Right atrium auricular region (tissue), 2 donors: ENCODE measurements around the gene EPHB3. TPM values are rescaled to one million over a fixed set of nuclear protein-coding genes. Genes with fewer than 3 reads are reported as not detected.

Experiments
- DNase-seq: peaks from one replicate; pipeline ENCODE4 v3.0.0-alpha.2; 2019; ENCODE audit warnings: low spot score
- H3K27ac ChIP-seq, 2 donors: fragments of 200-600 bp; sonication (generic); 1 replicate in 1 of 2; 2 replicates in 1 of 2; pipeline ENCODE4 v1.5.1; 2016 to 2019
- H3K27me3 ChIP-seq, 2 donors: fragments of 200-600 bp; sonication (generic); one replicate each; pipeline versions ENCODE4 v1.5.1 to v1.6.0; 2017 to 2019
- H3K36me3 ChIP-seq: fragments of 200-600 bp; sonication (generic); one replicate; pipeline ENCODE4 v1.5.1; 2016
- H3K4me1 ChIP-seq, 2 donors: fragments of 200-600 bp; sonication (generic); one replicate each; pipeline versions ENCODE4 v1.5.1 to v1.6.0; 2017 to 2019
- H3K4me3 ChIP-seq, 2 donors: fragments of 200-600 bp; sonication (generic); 1 replicate in 1 of 2; 2 replicates in 1 of 2; pipeline ENCODE4 v1.5.1; 2017 to 2019; ENCODE audit warnings: mild to moderate bottlenecking in 1 of 2, moderate library complexity in 1 of 2
- H3K9me3 ChIP-seq, 2 donors: fragments of 200-600 bp; sonication (generic); one replicate each; pipeline ENCODE4 v1.5.1; 2019
- total RNA-seq, 2 donors: library from RNA; depleted of rRNA; stranded (reverse); fragments of >200 nt; gene quantifications; one replicate each; pipeline ENCODE4 v1.1.0, GENCODE V29; 2016
- TF ChIP-seq, protein P1 (sequence below), 2 donors: fragments of 200-600 bp; sonication (generic); IDR thresholded peaks; one replicate each; pipeline ENCODE4 v1.5.1; 2019; ENCODE audit warnings: antibody characterized with exemption in 2 of 2

Gene EPHB3
- total RNA-seq, 2 donors from 2014 or later, result 2.1 to 5.1 TPM

DNA sequence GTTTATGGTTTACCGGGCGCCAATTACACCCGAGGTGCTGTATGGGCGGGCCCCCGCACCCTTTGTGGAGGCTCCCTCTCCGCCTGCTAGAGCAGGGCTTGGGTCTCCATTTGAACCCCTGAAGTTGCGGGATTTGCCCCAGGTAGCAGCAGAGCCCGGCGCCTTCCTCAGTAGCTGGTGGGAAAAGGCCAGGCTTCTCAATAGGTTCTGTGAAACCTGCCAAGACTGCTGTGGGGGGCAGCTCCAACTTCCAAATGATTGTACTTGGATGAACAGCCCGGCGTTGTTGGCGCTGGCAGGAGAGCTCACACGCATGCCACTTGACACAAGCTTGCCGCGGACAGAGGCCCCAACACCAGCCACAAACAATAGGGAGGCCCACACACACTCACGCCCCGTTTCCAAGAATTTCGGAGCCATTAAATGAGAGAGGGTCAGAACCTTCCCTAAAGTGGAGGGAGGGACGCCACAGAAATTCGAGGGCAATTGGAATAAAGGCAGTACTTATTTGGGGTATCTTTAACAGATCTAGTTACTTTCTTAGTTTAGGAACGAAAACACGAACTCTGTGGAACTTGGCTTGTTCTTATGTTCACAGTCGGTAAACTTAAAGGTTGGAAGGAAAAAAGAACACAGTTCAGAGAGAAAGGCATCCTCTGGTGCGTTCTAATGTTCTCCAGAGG is 1.4 kb downstream of the EPHB3 start:
- Histone ChIP-seq H3K27me3 (no peaks in the 10 kb centered on the region), H3K9me3 (no peaks in the 10 kb centered on the region), H3K36me3 (no peaks in the 10 kb centered on the region), H3K27ac (peak overlapping the region; percentile 29 to 62), H3K4me1 (peaks cover 0 to 38% of the 10 kb centered on the region in 2 donors), H3K4me3 (peak overlapping the region; percentile 43 to 73)
- TF ChIP-seq, protein P1, sequence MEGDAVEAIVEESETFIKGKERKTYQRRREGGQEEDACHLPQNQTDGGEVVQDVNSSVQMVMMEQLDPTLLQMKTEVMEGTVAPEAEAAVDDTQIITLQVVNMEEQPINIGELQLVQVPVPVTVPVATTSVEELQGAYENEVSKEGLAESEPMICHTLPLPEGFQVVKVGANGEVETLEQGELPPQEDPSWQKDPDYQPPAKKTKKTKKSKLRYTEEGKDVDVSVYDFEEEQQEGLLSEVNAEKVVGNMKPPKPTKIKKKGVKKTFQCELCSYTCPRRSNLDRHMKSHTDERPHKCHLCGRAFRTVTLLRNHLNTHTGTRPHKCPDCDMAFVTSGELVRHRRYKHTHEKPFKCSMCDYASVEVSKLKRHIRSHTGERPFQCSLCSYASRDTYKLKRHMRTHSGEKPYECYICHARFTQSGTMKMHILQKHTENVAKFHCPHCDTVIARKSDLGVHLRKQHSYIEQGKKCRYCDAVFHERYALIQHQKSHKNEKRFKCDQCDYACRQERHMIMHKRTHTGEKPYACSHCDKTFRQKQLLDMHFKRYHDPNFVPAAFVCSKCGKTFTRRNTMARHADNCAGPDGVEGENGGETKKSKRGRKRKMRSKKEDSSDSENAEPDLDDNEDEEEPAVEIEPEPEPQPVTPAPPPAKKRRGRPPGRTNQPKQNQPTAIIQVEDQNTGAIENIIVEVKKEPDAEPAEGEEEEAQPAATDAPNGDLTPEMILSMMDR (IDR thresholded peaks at IDR 0.05), result no peak
- no peak for DNase-seq

DNA sequence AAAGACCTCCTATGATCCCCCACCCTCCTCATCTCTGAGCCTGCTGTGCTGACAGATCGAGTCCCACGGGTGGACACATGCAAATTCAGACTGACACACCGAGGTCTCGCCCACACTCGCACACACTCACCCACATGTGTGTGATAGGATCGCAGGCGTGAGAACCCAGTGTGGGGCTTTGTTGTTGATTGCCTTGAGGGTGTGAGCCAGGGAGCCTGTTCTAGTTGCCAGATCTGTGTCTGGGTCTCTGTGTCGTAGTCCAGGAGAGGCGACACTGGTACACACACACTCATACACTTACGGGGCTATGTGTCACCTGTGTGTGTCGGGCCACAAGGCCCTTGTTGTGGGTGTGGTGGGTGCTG is 2.0 kb downstream of the EPHB3 start:
- Histone ChIP-seq H3K27me3 (no peaks in the 10 kb centered on the region), H3K4me3 (peak overlapping the region in 1 of 2 donors; percentile 73), H3K9me3 (no peaks in the 10 kb centered on the region), H3K27ac (peak overlapping the region; percentile 29 to 62), H3K36me3 (no peaks in the 10 kb centered on the region), H3K4me1 (peaks cover 0 to 43% of the 10 kb centered on the region in 2 donors)
- TF ChIP-seq, protein P1 (IDR thresholded peaks at IDR 0.05), result no peak
- DNase-seq, result no peak

DNA sequence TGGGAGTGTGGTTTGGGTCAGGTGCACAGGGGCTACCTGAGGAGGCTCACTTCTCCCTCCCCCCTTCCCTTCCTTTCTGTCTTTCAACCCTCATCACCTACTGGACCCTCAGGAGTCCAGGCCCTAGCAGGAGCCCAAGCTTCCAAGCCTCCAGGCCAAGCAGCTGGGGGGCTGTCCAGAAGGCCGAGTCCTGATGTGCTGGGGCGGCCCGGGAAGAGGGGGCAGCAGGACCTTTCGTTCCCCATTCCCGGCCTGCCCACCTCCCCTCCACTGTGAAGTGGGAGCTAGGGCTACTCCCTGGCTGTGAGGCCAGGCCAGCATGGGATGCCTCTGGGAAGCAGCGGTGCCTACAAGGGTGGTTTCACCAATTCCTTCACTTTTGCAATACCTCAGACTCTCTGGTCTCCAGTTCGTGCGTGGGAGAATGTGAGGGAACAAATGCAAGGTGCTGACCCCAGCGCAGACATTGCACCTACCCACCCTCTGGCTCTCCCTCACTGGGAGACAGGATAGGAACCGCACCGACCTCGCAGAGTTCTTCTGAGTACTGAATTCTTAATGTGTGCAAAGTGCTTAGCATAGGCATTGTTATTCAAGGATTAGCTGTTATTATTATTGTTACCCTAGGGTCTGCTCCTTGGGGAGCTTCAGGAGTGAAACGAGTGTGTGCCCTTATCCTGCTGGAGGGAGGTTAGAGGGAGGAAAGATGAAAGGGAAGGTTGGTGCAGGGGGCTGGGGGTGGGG is 2.5 kb downstream of the EPHB3 start:
- no peaks in the 10 kb centered on the region for H3K27me3 ChIP-seq
- H3K36me3 ChIP-seq, result no peaks in the 10 kb centered on the region
- peak overlapping the region; percentile 29 to 62 for H3K27ac ChIP-seq
- TF ChIP-seq, protein P1 (IDR thresholded peaks at IDR 0.05), result no peak
- no peaks in the 10 kb centered on the region for H3K9me3 ChIP-seq
- H3K4me1 ChIP-seq, result peaks cover 0 to 47% of the 10 kb centered on the region in 2 donors
- no peak overlapping the region for H3K4me3 ChIP-seq
- DNase-seq, result no peak

DNA sequence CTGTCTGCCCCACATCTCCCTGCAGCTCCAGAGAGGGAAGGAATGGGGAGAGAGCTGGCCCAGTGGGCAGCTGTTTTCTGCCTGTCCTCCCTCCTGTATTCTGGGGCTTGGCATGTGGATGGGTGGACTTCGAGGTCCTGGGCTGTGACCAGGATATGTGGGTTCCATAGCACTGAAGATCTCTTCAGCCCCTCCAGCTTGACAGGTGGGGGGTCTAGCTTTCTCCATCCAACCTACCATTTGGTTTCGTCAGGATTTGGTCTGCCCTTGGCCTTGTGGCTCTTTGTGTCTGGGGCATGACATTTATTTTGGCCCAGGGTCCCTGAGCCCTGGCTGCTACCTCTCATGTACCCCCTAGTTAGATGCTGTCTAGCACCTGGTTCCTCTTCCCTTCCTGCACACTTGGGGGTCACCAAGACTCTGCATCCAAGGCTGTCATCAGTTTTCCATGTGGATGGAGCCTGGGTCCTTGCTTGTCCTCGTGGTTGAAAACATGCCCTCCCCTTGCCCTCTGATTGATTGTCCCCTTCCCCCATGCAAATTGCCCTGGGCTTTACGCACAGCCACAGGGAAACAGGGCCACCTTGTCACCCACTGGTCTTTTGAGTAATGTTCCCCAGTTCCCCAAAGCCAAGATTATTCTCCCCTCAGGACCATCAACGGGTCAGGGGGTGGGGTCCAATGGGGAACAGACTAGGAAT is 3.2 kb downstream of the EPHB3 start:
- TF ChIP-seq, protein P1 (IDR thresholded peaks at IDR 0.05), result no peak
- H3K4me1 ChIP-seq, result peaks cover 0 to 54% of the 10 kb centered on the region in 2 donors
- H3K27ac ChIP-seq, result no peak overlapping the region
- no peak overlapping the region for H3K4me3 ChIP-seq
- no peak for DNase-seq
- H3K36me3 ChIP-seq, result no peaks in the 10 kb centered on the region
- H3K27me3 ChIP-seq, result no peaks in the 10 kb centered on the region
- no peaks in the 10 kb centered on the region for H3K9me3 ChIP-seq

DNA sequence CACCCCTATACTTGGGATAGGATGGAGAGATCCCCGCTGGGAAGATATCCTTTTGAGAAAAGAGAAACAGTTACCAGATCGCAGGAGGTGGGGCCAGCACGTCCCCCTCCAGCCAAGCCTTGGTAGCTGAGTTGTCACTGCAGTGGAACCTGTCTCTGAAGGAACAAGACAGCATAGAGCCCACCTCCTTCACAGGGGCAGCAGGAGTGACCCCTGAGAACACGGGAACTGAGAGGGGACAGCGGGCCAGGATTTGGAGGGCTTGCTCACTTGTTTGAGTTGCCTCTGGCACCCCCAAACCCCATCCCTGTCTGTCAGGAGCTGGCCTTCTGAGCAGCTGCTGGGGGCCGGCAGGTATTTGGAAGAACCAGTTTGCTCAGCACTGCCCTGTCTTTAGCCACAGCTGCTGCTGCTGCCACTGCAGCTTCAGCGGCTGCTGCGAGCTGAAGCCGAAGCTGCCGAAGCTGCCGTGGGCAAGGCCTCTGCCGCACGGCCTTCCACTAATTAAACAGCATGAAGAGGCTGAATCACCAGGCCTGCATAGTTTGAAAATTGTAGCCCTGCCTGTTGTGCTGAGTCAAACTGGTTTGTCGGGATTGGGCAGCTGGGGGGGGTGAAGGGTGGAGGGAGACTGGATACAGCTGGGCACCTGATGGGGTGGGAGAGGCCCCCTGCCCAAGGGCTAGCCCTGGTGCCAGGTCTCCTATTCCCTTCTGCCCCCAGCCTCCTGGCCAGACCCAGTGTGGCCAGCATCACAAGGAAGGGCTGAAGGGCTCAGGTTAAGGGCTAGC is 4.0 kb downstream of the EPHB3 start:
- H3K4me3 ChIP-seq, result no peak overlapping the region
- peak overlapping the region; percentile 45 to 70 for H3K27ac ChIP-seq
- peaks cover 0 to 50% of the 10 kb centered on the region in 2 donors for H3K4me1 ChIP-seq

More for the DNA sequence above, 4.0 kb downstream of the EPHB3 start:
- DNase-seq, result no peak
- no peaks in the 10 kb centered on the region for H3K36me3 ChIP-seq
- H3K27me3 ChIP-seq, result no peaks in the 10 kb centered on the region
- H3K9me3 ChIP-seq, result no peaks in the 10 kb centered on the region
- TF ChIP-seq, protein P1 (IDR thresholded peaks at IDR 0.05), result no peak
